ENCODE data around the gene MAPK4. TPM values are rescaled to one million over a fixed set of nuclear protein-coding genes. Genes with fewer than 3 reads are reported as not detected.

Gene MAPK4
- total and polyA plus RNA-seq, 2 of the 4 experiments (the other 2 are of a cell fraction) = not detected

- no peak overlapping the region for H3K4me3 ChIP-seq (ENCODE audit: insufficient read depth, low read depth, low read length)
- no peak overlapping the region for H3K4me2 ChIP-seq (ENCODE audit: low read depth, low read length)
- H4K8ac ChIP-seq (ENCODE audit: low read depth in 2 of 2, low read length in 2 of 2) = no peak overlapping the region
- no peaks in the 10 kb centered on the region for H4K20me1 ChIP-seq (ENCODE audit: insufficient read depth, low read length)
- no peaks in the 10 kb centered on the region for H3K79me1 ChIP-seq (ENCODE audit: low read depth in 1 of 2, low read length in 2 of 2)
- no peak overlapping the region for H3K9ac ChIP-seq (ENCODE audit: low read depth, low read length)
- no peaks in the 10 kb centered on the region for H3K9me3 ChIP-seq (ENCODE audit: control insufficient read depth, insufficient read depth, low read length)
- no peak overlapping the region for H2BK120ac ChIP-seq (ENCODE audit: low read depth, low read length)
- CTCF ChIA-PET = no interaction called here
- dilution Hi-C loops (cut with HindIII; ENCODE audit: low sequenced_read_pairs, unreplicated experiment) = no loop called here
- H2AFZ ChIP-seq (replicated peaks; ENCODE audit: low read length, poor library complexity) = no peak overlapping the region
- no peak overlapping the region for H2AK9ac ChIP-seq (replicated peaks; ENCODE audit: low read depth, low read length, poor library complexity)
- ATAC-seq (ENCODE audit: low read depth) (no peak), DNase-seq (no peak)
- no peak overlapping the region for H3K4ac ChIP-seq (ENCODE audit: low read depth, low read length)
- H2BK15ac ChIP-seq (ENCODE audit: low read depth, low read length) = no peak overlapping the region
- no peak overlapping the region for H3K14ac ChIP-seq (replicated peaks; ENCODE audit: low read depth, low read length)
- WGBS, 2 experiments (ENCODE audit: extremely low coverage in 2 of 2, insufficient read length in 1 of 2) = no CpG with 5 or more reads among the region's 1 CpG
- no TSS peak for BruUV-seq (replicated peaks)
- H3K18ac ChIP-seq (ENCODE audit: low read depth, low read length) = no peak overlapping the region
- H3K4me1 ChIP-seq (ENCODE audit: control insufficient read depth, insufficient read depth, low read length) = no peaks in the 10 kb centered on the region
- no peaks in the 10 kb centered on the region for H3K27me3 ChIP-seq (ENCODE audit: control insufficient read depth, insufficient read depth, low read length)
- H4K91ac ChIP-seq (ENCODE audit: insufficient read depth, low read depth, low read length) = no peak overlapping the region
- H4K5ac ChIP-seq (ENCODE audit: low read depth, low read length) = no peak overlapping the region
- H3K27ac ChIP-seq (ENCODE audit: insufficient read depth, low read length) = no peak overlapping the region
- H2AK5ac ChIP-seq (ENCODE audit: low read depth, low read length) = no peak overlapping the region
- POLR2A ChIA-PET (ENCODE audit: unreplicated experiment) = no interaction called here
- H2BK5ac ChIP-seq (ENCODE audit: low read depth, low read length, poor library complexity, severe bottlenecking) = no peak overlapping the region
- intact Hi-C loops (cut with micrococcal nuclease) = no loop called here
- no peaks in the 10 kb centered on the region for H3K9me1 ChIP-seq (ENCODE audit: insufficient read depth, low read length)
- H3K23ac ChIP-seq (ENCODE audit: low read depth, low read length) = no peak overlapping the region
- TF ChIP-seq FOS (IDR thresholded peaks at IDR 0.05; ENCODE audit: low read depth, low read length) (no peak), SMC3 (IDR thresholded peaks at IDR 0.05; ENCODE audit: low read depth, low read length) (no peak), RCOR1 (IDR thresholded peaks at IDR 0.05; ENCODE audit: insufficient replicate concordance, low read length) (no peak), NFE2L2 (IDR thresholded peaks at IDR 0.05; ENCODE audit: low read depth, low read length) (no peak), CEBPB (IDR thresholded peaks at IDR 0.05; ENCODE audit: low read depth, low read length) (no peak)
- in situ Hi-C loops (cut with MboI; ENCODE audit: low sequenced_read_pairs) = no loop called here
- H3K56ac ChIP-seq (ENCODE audit: extremely low read depth, insufficient read depth, low read length) = no peak overlapping the region
- H3K36me3 ChIP-seq (ENCODE audit: control insufficient read depth, insufficient read depth, low read length) = no peaks in the 10 kb centered on the region
- no peak overlapping the region for H2BK20ac ChIP-seq (ENCODE audit: low read depth, low read length)
These were observed 137.6 kb downstream of the MAPK4 start for GRCh38 chr18:50697509-50697908.
